GM12875 (cell line): ENCODE data around the gene PCDHGA2.
"Not testable (repeated sequence)": the region's sequence is repeated elsewhere in the genome, so short reads cannot be mapped to it uniquely, and the experiment has no call there.

Experiments used
- H3K4me3 ChIP-seq: one replicate; pipeline ENCODE4 v1.5.1; 2011; ENCODE audit warnings: low read depth, low read length, control low read depth
- TF ChIP-seq, protein P1 (sequence below): IDR thresholded peaks from 2 replicates; pipeline ENCODE4 v1.5.1; 2011; ENCODE audit warnings: low read depth, mild to moderate bottlenecking, control low read depth, inconsistent platforms, low read length, moderate library complexity, borderline replicate concordance; ENCODE audit not compliant: insufficient read depth

Gene PCDHGA2

GRCh38 chr5:141363952-141364660, 25.5 kb downstream of the PCDHGA2 start, which contains the start of gene PCDHGA5:
Gene PCDHGA5, plus strand, starts transcription at chr5:141364162. Its CDS starts 169 bp downstream, at chr5:141364331.
- H3K4me3 ChIP-seq = no peak within 1 kb of the TSS
- TF ChIP-seq, protein P1, sequence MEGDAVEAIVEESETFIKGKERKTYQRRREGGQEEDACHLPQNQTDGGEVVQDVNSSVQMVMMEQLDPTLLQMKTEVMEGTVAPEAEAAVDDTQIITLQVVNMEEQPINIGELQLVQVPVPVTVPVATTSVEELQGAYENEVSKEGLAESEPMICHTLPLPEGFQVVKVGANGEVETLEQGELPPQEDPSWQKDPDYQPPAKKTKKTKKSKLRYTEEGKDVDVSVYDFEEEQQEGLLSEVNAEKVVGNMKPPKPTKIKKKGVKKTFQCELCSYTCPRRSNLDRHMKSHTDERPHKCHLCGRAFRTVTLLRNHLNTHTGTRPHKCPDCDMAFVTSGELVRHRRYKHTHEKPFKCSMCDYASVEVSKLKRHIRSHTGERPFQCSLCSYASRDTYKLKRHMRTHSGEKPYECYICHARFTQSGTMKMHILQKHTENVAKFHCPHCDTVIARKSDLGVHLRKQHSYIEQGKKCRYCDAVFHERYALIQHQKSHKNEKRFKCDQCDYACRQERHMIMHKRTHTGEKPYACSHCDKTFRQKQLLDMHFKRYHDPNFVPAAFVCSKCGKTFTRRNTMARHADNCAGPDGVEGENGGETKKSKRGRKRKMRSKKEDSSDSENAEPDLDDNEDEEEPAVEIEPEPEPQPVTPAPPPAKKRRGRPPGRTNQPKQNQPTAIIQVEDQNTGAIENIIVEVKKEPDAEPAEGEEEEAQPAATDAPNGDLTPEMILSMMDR = no peak

- TF ChIP-seq, protein P1 = no peak
- H3K4me3 ChIP-seq = no peak overlapping the region
These were observed 27.7 kb downstream of the PCDHGA2 start for GRCh38 chr5:141366016-141366896.

- H3K4me3 ChIP-seq = no peak within 1 kb of the TSS
- TF ChIP-seq, protein P1 = peak; percentile 31; the same call in 1 of the 2 replicates
These were observed 31.7 kb downstream of the PCDHGA2 start, which contains the start of gene PCDHGB3 for GRCh38 chr5:141369994-141370848. Gene PCDHGB3, plus strand, starts transcription at chr5:141370242. Its CDS starts 153 bp downstream, at chr5:141370395.

- H3K4me3 ChIP-seq = no peak overlapping the region
- TF ChIP-seq, protein P1 = no peak
These were observed 33.3 kb downstream of the PCDHGA2 start for GRCh38 chr5:141371572-141372475.

DNA sequence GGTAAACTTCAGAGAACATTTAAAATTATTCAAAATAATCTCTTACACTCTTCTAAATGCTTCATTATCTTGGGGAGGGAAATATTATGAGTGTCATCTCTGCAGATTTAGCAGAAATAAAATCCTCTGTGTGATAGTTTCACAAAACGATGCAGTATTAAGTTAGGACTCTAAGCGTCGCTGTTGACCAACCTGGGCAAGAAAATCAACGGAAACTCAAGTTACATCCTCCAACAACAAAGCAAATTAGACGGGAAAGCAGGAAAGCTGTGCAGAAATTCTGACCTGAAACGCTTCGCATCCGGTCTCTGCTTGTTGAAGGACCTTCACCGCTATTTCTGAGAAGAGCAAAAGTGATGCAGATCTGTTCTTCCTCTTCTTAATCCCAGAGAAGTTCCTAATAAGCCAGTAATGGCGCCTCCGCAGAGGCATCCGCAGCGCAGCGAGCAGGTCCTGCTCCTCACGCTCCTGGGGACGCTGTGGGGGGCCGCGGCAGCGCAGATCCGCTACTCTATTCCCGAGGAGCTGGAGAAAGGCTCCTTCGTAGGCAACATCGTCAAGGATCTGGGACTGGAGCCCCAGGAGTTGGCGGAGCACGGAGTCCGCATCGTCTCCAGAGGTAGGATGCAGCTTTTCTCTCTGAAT, 35.2 kb downstream of the PCDHGA2 start, which contains the start of gene PCDHGA6:
PCDHGA6 (plus strand) TSS at position 219 of the 645 bp plus-strand sequence; CDS start at position 412, 193 bp downstream.
- H3K4me3 ChIP-seq = no peak within 1 kb of the TSS
- TF ChIP-seq, protein P1 = peak; percentile 24; the same call in 1 of the 2 replicates

GRCh38 chr5:141374627-141375026, 36.1 kb downstream of the PCDHGA2 start:
- H3K4me3 ChIP-seq = no peak overlapping the region
- TF ChIP-seq, protein P1 = no peak

DNA sequence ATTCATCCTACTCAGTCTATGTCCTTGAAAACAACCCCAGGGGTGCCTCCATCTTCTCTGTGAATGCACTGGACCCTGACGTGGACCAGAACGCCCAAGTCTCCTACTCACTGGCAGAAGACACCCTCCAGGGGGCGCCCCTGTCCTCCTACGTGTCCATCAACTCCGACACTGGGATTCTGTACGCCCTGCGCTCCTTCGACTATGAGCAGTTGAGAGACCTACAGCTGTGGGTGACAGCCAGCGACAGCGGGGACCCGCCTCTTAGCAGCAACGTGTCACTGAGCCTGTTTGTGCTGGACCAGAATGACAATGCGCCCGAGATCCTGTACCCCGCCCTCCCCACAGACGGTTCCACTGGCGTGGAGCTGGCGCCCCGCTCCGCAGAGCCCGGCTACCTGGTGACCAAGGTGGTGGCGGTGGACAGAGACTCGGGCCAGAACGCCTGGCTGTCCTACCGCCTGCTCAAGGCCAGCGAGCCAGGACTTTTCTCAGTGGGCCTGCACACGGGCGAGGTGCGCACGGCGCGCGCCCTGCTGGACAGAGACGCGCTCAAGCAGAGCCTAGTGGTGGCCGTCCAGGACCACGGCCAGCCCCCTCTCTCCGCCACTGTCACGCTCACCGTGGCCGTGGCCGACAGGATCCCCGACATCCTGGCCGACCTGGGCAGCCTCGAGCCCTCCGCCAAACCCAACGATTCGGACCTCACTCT, 37.0 kb downstream of the PCDHGA2 start:
- not testable (repeated sequence) for H3K4me3 ChIP-seq
